HL-60 (cell line): Measurements from ENCODE around the gene RICTOR.

ENCODE experiments used
- CTCF ChIP-seq: IDR thresholded peaks from one replicate; pipeline ENCODE4 v1.5.1; 2011; ENCODE audit warnings: low read length, control low read depth, inconsistent platforms; ENCODE audit not compliant: insufficient read depth
- POLR2AphosphoS5 ChIP-seq: IDR thresholded peaks from 2 replicates; pipeline ENCODE4 v1.6.1; 2012; ENCODE audit warnings: low read depth

GRCh38 chr5:39102684-39103155 is 28.5 kb upstream of the RICTOR start:
- TF ChIP-seq POLR2AphosphoS5 = no peak
- no peak for TF ChIP-seq CTCF
